HepG2 (cell line): ENCODE measurements around the gene CMIP. TPM values are rescaled to one million over a fixed set of nuclear protein-coding genes. Genes with fewer than 3 reads are reported as not detected.

ENCODE experiments used
- HMGA1 ChIP-seq: sonication (generic); formaldehyde crosslinking; conservative IDR thresholded peaks from 2 replicates; pipeline ENCODE4 v1.4.0; 2020; ENCODE audit warnings: missing genetic modification reagents
- KMT2A ChIP-seq: sonication (generic); formaldehyde crosslinking; IDR thresholded peaks from 2 replicates; pipeline ENCODE4 v1.4.0; 2020; ENCODE audit warnings: missing genetic modification reagents
- MTF1 ChIP-seq: sonication (generic); formaldehyde crosslinking; IDR thresholded peaks from 2 replicates; pipeline ENCODE4 v1.5.0; 2020; ENCODE audit warnings: missing genetic modification reagents
- POLR2AphosphoS5 ChIP-seq: IDR thresholded peaks from 2 replicates; pipeline ENCODE4 v1.6.1; 2012; ENCODE audit warnings: low read depth, low read length
- RAD21 ChIP-seq: fragments of 450-650 bp; formaldehyde crosslinking; IDR thresholded peaks from 2 replicates; pipeline ENCODE4 v1.5.0; 2020; ENCODE audit warnings: mild to moderate bottlenecking
- SRY ChIP-seq: sonication (generic); formaldehyde crosslinking; IDR thresholded peaks from 2 replicates; pipeline ENCODE4 v1.8.0; 2022; ENCODE audit warnings: mild to moderate bottlenecking, missing genetic modification reagents
- SYNCRIP ChIP-seq: fragments of 200-400 bp; formaldehyde crosslinking; IDR thresholded peaks from 2 replicates; pipeline ENCODE4 v1.6.1; 2018; ENCODE audit warnings: mild to moderate bottlenecking, low read depth, low read length; ENCODE audit not compliant: insufficient read depth
- ZFP37 ChIP-seq: sonication (generic); formaldehyde crosslinking; IDR thresholded peaks from 2 replicates; pipeline ENCODE4 v1.4.0; 2020; ENCODE audit warnings: missing genetic modification reagents, borderline replicate concordance
- ZNF180 ChIP-seq: sonication (generic); formaldehyde crosslinking; IDR thresholded peaks from 2 replicates; pipeline ENCODE4 v1.4.0; 2020; ENCODE audit warnings: low read depth, missing genetic modification reagents, borderline replicate concordance
- ZNF264 ChIP-seq: sonication (generic); formaldehyde crosslinking; IDR thresholded peaks from 2 replicates; pipeline ENCODE4 v1.4.0; 2020; ENCODE audit warnings: missing genetic modification reagents
- ZSCAN12 ChIP-seq: sonication (generic); formaldehyde crosslinking; IDR thresholded peaks from 2 replicates; pipeline ENCODE4 v1.9.0; 2021; ENCODE audit warnings: mild to moderate bottlenecking, missing genetic modification reagents
- polyA plus RNA-seq, 8 experiments: library from polyadenylated mRNA; depleted of rRNA in 3 of 8; stranded (reverse) in 7 of 8; unstranded in 1 of 8; fragments of >200 nt; fragmentation: Illumina TruSeq in 4 of 8; extraction: Trizol in 4 of 8; gene quantifications; 2 replicates each; pipeline versions ENCODE4 v1.2.1 to v1.2.3, GENCODE V29; 2011 to 2016; ENCODE audit warnings: low read depth in 4 of 8, missing spikeins in 1 of 8, mixed read lengths in 1 of 8; ENCODE audit not compliant: insufficient read depth in 1 of 8
- total RNA-seq, 5 experiments: library from RNA; depleted of rRNA; stranded (reverse); fragments of >200 nt; fragmentation: Illumina TruSeq; extraction: Trizol; gene quantifications; 2 replicates each; pipeline ENCODE4 v1.2.3, GENCODE V29; 2016; ENCODE audit warnings: low read depth in 1 of 5
- TF ChIP-seq, protein P1 (sequence below): sonication (generic); formaldehyde crosslinking; IDR thresholded peaks from 2 replicates; pipeline ENCODE4 v1.5.1; 2020; ENCODE audit warnings: mild to moderate bottlenecking, missing genetic modification reagents, borderline replicate concordance
- TF ChIP-seq, protein P2 (sequence below): sonication (generic); formaldehyde crosslinking; IDR thresholded peaks from 2 replicates; pipeline ENCODE4 v1.4.0; 2020; ENCODE audit warnings: mild to moderate bottlenecking, missing genetic modification reagents
- TF ChIP-seq, protein P3 (sequence below): sonication (generic); formaldehyde crosslinking; IDR thresholded peaks from 2 replicates; pipeline ENCODE4 v1.9.0; 2021; ENCODE audit warnings: missing genetic modification reagents, mild to moderate bottlenecking, borderline replicate concordance
- TF ChIP-seq, protein P4 (sequence below): sonication (generic); formaldehyde crosslinking; IDR thresholded peaks from 2 replicates; pipeline ENCODE4 v1.5.1; 2020; ENCODE audit warnings: mild to moderate bottlenecking, missing genetic modification reagents, moderate library complexity
- TF ChIP-seq, protein P5 (sequence below): sonication (generic); formaldehyde crosslinking; IDR thresholded peaks from 2 replicates; pipeline ENCODE4 v1.8.1; 2023; ENCODE audit warnings: missing genetic modification reagents, inconsistent platforms, borderline replicate concordance

CMIP gene
- total and polyA plus RNA-seq, 2 of the 13 experiments (the other 11 are each of a cell fraction or from before 2014, with no cell fraction given) = 10.9 to 18.1 TPM

DNA sequence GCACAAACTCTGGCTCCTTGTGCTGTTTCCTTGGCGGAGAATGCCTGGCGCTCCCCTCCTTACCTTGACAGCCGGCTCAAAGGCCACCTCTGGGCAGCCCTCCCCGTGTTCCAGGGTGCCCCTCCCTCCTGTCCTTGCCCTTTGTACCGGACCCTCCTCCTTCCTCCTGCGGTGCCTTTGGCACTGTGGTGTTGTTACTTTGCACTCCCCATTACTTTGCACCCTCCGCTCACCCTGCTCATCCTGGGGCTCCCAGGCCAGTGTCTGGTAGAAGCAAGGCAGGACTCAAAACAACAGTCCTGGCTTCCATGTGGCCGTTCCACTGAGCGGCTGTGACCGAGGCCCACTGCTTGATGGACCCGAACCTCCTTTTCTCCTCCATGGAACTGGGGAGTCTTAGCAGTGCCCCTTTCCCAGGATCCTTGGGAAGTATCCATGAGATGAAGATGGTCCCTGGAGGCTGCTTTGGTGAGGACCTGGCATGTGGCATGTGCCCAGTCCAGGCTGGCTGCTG is 147.8 kb downstream of the CMIP start (continued):
- TF ChIP-seq RAD21 (CRISPR knock-in tag) (no peak), SRY (CRISPR knock-in tag) (no peak), ZNF264 (CRISPR knock-in tag) (no peak), SYNCRIP (no peak), ZNF180 (CRISPR knock-in tag) (no peak), ZSCAN12 (CRISPR knock-in tag) (no peak), KMT2A (CRISPR knock-in tag) (peak; percentile 39; the same call in 1 of the 2 replicates), MTF1 (CRISPR knock-in tag) (no peak), POLR2AphosphoS5 (no peak), ZFP37 (CRISPR knock-in tag) (0 out of 2 replicates have a peak, but pooled peaks have one; percentile 33), HMGA1 (CRISPR knock-in tag) (no peak)
- TF ChIP-seq, protein P1, sequence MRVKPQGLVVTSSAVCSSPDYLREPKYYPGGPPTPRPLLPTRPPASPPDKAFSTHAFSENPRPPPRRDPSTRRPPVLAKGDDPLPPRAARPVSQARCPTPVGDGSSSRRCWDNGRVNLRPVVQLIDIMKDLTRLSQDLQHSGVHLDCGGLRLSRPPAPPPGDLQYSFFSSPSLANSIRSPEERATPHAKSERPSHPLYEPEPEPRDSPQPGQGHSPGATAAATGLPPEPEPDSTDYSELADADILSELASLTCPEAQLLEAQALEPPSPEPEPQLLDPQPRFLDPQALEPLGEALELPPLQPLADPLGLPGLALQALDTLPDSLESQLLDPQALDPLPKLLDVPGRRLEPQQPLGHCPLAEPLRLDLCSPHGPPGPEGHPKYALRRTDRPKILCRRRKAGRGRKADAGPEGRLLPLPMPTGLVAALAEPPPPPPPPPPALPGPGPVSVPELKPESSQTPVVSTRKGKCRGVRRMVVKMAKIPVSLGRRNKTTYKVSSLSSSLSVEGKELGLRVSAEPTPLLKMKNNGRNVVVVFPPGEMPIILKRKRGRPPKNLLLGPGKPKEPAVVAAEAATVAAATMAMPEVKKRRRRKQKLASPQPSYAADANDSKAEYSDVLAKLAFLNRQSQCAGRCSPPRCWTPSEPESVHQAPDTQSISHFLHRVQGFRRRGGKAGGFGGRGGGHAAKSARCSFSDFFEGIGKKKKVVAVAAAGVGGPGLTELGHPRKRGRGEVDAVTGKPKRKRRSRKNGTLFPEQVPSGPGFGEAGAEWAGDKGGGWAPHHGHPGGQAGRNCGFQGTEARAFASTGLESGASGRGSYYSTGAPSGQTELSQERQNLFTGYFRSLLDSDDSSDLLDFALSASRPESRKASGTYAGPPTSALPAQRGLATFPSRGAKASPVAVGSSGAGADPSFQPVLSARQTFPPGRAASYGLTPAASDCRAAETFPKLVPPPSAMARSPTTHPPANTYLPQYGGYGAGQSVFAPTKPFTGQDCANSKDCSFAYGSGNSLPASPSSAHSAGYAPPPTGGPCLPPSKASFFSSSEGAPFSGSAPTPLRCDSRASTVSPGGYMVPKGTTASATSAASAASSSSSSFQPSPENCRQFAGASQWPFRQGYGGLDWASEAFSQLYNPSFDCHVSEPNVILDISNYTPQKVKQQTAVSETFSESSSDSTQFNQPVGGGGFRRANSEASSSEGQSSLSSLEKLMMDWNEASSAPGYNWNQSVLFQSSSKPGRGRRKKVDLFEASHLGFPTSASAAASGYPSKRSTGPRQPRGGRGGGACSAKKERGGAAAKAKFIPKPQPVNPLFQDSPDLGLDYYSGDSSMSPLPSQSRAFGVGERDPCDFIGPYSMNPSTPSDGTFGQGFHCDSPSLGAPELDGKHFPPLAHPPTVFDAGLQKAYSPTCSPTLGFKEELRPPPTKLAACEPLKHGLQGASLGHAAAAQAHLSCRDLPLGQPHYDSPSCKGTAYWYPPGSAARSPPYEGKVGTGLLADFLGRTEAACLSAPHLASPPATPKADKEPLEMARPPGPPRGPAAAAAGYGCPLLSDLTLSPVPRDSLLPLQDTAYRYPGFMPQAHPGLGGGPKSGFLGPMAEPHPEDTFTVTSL (CRISPR knock-in tag) = 0 out of 2 replicates have a peak, but pooled peaks have one; percentile 7
- TF ChIP-seq, protein P2, sequence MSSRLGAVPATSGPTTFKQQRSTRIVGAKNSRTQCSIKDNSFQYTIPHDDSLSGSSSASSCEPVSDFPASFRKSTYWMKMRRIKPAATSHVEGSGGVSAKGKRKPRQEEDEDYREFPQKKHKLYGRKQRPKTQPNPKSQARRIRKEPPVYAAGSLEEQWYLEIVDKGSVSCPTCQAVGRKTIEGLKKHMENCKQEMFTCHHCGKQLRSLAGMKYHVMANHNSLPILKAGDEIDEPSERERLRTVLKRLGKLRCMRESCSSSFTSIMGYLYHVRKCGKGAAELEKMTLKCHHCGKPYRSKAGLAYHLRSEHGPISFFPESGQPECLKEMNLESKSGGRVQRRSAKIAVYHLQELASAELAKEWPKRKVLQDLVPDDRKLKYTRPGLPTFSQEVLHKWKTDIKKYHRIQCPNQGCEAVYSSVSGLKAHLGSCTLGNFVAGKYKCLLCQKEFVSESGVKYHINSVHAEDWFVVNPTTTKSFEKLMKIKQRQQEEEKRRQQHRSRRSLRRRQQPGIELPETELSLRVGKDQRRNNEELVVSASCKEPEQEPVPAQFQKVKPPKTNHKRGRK (CRISPR knock-in tag) = no peak
- TF ChIP-seq, protein P3, sequence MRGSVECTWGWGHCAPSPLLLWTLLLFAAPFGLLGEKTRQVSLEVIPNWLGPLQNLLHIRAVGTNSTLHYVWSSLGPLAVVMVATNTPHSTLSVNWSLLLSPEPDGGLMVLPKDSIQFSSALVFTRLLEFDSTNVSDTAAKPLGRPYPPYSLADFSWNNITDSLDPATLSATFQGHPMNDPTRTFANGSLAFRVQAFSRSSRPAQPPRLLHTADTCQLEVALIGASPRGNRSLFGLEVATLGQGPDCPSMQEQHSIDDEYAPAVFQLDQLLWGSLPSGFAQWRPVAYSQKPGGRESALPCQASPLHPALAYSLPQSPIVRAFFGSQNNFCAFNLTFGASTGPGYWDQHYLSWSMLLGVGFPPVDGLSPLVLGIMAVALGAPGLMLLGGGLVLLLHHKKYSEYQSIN (CRISPR knock-in tag) = no peak
- TF ChIP-seq, protein P4, sequence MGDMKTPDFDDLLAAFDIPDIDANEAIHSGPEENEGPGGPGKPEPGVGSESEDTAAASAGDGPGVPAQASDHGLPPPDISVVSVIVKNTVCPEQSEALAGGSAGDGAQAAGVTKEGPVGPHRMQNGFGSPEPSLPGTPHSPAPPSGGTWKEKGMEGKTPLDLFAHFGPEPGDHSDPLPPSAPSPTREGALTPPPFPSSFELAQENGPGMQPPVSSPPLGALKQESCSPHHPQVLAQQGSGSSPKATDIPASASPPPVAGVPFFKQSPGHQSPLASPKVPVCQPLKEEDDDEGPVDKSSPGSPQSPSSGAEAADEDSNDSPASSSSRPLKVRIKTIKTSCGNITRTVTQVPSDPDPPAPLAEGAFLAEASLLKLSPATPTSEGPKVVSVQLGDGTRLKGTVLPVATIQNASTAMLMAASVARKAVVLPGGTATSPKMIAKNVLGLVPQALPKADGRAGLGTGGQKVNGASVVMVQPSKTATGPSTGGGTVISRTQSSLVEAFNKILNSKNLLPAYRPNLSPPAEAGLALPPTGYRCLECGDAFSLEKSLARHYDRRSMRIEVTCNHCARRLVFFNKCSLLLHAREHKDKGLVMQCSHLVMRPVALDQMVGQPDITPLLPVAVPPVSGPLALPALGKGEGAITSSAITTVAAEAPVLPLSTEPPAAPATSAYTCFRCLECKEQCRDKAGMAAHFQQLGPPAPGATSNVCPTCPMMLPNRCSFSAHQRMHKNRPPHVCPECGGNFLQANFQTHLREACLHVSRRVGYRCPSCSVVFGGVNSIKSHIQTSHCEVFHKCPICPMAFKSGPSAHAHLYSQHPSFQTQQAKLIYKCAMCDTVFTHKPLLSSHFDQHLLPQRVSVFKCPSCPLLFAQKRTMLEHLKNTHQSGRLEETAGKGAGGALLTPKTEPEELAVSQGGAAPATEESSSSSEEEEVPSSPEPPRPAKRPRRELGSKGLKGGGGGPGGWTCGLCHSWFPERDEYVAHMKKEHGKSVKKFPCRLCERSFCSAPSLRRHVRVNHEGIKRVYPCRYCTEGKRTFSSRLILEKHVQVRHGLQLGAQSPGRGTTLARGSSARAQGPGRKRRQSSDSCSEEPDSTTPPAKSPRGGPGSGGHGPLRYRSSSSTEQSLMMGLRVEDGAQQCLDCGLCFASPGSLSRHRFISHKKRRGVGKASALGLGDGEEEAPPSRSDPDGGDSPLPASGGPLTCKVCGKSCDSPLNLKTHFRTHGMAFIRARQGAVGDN = peak; percentile 95
- TF ChIP-seq, protein P5, sequence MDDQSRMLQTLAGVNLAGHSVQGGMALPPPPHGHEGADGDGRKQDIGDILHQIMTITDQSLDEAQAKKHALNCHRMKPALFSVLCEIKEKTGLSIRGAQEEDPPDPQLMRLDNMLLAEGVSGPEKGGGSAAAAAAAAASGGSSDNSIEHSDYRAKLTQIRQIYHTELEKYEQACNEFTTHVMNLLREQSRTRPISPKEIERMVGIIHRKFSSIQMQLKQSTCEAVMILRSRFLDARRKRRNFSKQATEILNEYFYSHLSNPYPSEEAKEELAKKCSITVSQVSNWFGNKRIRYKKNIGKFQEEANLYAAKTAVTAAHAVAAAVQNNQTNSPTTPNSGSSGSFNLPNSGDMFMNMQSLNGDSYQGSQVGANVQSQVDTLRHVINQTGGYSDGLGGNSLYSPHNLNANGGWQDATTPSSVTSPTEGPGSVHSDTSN = no peak
